ENCODE data around the gene CAPN10.

Gene CAPN10

GRCh38 chr2:240590681-240591111, 4.2 kb downstream of the CAPN10 start:
- no peak for DNase-seq

GRCh38 chr2:240591226-240591625, 4.7 kb downstream of the CAPN10 start:
- no peak for DNase-seq

DNA sequence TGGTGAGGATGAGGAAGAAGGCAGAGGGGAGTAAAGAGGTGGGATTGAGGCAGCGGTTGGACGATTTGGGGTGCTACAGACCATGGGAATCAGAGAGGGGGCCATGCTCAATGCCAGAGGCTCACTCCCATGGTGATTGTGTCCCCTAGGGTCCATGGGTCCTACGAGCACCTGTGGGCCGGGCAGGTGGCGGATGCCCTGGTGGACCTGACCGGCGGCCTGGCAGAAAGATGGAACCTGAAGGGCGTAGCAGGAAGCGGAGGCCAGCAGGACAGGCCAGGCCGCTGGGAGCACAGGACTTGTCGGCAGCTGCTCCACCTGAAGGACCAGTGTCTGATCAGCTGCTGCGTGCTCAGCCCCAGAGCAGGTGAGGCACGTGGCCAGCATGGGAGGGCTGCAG, 5.2 kb downstream of the CAPN10 start:
- no peak for DNase-seq

DNA sequence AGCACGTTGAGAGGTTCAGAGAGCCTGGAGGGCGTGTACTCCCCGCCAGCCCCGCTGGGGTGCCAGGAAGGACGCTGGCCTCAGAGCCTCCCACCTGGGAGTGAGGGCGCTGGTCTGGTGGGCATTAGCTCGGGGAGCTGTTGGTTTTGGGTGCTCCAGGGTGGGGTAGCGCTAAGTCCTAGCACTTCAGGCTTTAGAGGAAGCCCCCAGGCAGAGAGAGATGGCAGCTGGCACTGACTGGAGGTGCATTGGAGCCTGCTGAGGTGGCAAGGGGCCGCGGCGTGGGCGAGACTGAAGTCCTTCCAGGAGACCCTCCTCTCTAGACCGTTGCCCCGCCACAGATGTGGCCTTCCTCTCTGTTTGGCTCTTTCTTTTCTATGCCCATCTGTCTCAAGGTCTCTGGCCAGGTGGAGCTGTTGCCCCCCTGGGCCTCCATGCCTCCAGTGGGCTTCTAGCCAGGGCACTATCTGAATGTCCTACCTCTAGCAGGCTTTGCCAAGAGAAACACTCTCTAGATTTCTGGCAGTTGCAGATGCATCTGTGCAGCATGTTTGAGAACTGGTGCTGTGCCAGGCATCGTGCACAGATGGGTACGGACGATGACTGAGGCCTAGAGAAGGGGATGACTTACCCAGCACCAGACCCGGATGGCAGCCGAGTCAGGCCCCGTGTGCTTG, 6.6 kb downstream of the CAPN10 start:
- DNase-seq: no peak

DNA sequence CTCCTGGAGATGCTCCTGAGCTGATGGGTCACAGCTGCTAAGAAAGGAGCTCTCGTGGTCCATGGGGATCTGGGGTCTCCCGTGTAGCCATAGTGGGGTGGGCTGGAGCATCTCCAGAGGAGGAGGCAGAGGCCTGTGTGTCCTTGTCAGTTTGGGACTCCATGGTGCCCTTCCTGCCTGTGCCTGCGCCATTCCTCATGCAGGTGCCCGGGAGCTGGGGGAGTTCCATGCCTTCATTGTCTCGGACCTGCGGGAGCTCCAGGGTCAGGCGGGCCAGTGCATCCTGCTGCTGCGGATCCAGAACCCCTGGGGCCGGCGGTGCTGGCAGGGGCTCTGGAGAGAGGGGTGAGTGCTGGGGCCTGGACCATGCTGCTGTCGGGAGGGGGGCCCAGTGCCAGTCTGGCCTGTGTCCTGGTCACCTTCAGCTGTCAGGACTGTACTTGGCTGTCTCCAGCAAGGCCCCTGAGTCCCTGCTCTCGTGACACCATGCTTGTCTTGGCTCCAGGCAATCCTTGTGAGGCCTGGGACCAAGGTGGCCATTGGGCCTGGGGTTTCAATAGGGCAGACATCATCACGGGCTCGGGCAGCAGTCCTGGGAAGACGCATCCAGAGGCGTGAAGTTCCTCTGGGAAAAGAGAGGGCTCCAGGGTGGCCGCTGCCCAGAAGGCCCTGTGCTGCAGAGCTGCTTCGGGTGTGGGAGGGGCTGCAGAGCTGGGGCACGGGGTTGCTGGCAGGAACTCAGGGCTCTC, 7.3 kb downstream of the CAPN10 start:
- no peak for DNase-seq

DNA sequence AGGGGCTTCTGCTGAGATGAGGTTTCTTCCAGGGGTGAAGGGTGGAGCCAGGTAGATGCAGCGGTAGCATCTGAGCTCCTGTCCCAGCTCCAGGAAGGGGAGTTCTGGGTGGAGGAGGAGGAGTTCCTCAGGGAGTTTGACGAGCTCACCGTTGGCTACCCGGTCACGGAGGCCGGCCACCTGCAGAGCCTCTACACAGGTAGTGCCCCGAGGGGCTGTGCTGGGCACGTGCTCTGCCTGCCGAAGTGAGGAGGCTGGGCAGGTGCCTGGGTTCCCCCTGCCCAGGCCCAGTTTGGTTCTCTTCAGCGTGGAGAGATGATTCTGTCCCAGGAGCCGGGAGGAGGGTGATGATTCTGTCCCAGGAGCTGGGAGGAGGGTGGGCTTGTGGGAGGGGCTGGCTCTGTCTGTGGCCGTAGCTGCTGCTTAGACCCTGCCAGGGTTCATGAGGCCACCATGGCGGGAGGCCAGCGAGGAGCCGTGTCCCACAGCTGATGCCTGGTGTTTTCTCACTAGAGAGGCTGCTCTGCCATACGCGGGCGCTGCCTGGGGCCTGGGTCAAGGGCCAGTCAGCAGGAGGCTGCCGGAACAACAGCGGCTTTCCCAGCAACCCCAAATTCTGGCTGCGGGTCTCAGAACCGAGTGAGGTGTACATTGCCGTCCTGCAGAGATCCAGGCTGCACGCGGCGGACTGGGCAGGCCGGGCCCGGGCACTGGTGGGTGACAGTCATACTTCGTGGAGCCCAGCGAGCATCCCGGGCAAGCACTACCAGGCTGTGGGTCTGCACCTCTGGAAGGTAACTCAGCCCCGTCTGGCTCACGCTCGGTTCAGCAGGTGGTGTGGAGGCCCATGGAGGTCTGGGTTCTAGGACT, 8.2 kb downstream of the CAPN10 start:
- DNase-seq: no peak

GRCh38 chr2:240595381-240596079, 9.0 kb downstream of the CAPN10 start:
- peak; percentile 63 for DNase-seq

DNA sequence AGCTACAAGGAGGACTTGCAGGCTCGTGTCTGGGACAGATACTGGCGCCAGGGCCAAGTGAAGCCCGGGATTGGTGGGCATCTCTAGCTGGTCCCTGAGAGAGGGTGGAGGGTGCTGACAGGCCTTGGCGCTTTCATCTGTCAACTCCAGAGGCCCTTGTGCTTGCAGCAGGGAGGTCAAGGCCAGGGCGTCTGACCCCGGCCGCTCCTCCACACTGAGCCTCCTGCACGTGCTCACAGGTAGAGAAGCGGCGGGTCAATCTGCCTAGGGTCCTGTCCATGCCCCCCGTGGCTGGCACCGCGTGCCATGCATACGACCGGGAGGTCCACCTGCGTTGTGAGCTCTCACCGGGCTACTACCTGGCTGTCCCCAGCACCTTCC, 9.5 kb downstream of the CAPN10 start:
- DNase-seq: no peak

DNA sequence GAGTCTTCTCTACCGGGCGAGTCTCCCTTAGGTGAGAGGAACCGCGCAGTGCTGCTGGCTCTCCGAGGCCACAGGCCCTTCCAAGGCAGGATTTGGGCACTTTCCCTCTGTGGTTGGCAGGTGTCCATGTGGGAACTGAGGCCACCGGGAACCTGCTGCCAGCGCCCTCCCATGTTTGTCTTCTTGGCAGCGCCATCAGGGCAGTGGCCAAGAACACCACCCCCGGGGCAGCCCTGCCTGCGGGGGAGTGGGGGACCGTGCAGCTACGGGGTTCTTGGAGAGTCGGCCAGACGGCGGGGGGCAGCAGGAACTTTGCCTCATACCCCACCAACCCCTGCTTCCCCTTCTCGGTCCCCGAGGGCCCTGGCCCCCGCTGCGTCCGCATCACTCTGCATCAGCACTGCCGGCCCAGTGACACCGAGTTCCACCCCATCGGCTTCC, 10.0 kb downstream of the CAPN10 start:
- DNase-seq: no peak

GRCh38 chr2:240597054-240597418, 10.5 kb downstream of the CAPN10 start:
- DNase-seq: no peak

GRCh38 chr2:240597419-240598181, 11.1 kb downstream of the CAPN10 start:
- no peak for DNase-seq

- no peak for DNase-seq
These were observed 11.9 kb downstream of the CAPN10 start for GRCh38 chr2:240598311-240598911.

DNA sequence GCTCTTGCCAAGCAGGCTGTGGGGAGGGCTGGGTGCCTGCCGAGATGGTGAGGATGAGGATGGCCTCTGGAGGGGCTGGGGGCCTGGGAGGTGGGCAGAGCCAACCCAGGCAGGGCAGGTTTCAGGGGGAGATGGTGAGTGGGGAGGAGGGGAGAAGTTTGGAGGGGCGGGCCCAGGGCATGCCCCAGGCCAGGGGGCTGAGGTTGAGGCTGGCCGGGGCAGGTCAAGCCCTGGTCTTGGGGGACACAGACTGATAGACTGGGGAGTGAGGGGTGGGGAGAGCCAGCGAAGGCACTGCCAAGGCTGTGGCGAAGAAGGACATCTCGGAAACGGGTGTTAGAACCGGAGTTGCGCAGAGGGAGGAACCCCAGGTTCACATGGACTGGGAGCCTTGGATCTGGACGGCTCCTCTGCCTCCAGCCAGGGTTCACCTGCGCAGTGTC, 12.6 kb downstream of the CAPN10 start:
- DNase-seq: no peak

DNA sequence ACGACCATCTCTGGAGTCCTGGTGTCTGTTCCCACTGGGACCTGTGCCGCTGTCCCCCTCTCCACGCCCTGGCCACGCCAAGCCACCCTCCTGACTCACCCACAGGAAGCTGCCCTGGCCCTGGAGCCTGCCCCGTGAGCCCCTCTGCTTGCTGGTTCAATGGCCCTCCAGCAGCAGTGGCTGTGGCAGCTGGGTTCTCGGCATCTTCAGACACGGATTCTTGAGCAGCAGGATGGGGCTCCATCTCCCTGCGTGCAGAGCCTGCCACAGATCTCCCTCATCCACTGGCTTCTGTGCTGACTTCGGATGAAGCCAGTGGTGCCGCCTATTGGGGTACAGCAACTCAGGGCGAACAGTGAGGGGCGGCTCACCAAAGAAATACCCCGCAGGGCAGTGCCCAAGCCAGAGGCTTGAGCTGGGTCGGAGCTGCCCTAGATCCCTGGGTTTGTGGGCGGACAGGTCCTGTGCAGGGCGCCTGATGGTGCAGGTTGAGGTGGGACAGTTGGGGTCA, 14.0 kb downstream of the CAPN10 start:
- no peak for DNase-seq

- DNase-seq: no peak
These were observed 14.7 kb downstream of the CAPN10 start for GRCh38 chr2:240601061-240601830.

DNA sequence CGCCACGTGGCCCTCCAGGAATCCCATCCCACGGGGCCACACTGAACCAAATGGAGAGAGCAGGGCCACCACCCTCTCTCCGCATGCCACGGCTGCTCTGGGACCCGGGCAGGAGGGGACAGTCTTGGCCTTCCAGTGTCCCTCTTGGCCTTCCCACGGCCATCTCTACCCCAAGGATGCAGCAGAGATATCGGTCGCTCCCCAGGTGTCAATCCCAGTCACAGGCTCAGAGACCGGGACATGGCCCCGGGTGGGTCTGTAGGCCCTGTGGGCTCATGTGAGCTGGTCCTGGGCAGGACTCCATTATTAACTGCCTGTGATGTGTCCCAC, 15.3 kb downstream of the CAPN10 start:
- no peak for DNase-seq

DNA sequence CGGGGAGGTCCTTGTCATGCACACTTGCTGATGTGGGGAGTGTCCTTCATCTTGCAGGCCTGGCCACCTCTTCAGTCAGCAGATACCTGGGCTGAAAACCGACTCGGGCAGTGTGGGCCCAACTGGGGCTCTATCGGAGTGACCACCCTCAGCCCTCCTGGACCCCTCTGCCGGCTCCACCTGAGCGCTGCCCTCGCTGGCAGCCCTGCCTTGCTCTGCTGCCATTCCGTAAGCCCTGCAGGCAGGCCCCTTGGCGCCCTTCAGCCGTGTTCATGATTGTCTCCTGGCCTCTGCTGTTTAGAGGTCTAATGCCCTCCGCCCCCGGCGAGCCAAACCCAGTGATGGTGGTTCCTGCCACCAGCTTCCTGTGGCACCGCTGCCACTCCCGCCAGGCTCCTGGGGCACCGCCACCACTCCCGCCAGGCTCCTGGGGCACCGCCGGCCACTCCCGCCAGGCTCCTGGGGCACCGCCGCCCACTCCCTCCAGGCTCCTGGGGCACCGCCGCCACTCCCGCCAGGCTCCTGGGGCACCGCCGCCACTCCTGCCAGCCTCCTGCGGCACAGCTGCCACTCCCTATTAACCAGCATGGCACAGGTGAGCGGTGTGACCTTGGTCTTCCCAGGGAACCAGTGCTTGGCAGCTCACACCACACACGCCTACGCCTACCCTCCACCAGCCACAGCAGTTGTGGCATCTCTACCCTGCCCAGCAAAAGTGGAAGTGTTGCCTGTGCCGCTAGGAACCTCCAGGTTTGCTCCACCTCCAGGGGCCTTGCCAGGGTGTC, 15.9 kb downstream of the CAPN10 start:
- DNase-seq: no peak

DNA sequence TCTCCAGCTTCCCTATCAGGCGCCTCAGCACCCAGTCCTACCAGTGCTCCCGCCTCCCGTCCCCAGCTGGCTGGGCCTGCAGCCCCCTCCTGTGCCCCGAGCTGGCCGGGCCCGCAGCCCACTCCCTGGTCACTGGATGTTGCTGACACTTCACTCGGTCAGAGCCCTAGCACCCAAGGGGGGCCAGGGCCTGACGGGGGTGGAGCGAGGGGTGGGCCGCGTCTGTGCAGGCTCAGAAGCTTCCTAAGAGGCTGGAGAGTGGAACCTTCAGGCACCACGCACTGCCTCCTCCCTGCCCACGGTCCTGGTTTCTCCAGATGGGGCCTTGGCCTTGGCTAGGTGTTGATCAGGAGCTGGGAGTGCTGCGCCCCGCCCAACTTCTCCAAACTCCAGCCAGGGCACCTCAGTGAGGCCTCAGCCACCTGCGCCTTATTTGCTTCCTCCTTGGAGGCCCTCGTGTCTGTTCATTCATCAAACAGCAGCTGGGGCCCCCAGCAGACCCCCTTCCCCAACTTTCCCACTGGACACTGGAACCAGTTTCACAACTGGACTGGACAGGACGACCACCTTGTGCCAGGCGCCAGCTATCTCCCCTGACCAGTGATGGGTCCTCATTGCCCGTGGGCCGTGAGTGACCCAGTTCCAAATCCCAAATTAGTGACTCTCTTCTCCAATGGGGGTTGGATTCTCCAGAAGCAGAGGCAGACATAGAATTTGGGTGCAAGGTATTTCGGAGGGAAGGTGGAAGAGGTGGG, 16.7 kb downstream of the CAPN10 start:
- no peak for DNase-seq

DNA sequence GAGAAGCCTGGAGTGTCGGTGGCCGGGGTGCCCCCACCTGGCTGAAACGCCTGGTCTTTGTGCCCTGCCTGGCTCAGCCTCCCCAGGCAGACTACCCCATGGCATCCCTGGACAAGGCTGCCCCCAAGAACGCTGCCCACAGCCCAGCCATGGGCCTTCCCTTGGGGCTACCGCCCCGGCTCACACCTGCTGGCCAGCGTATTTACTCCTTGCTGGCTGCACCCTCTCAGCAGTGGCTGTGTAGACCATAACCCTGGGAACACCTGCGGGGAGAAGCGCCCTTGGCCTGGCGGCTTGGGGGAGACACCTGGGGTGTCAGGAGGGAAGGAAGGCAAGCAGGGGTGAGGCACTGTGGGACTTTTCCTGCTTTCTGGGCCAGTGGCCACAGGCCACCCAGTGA, 17.3 kb downstream of the CAPN10 start:
- no peak for DNase-seq
